Measurements from ENCODE around the gene SPACA6. TPM values are rescaled to one million over a fixed set of nuclear protein-coding genes. Genes with fewer than 3 reads are reported as not detected.

SPACA6 gene
- total RNA-seq, 1 experiment from 2014 or later, result 13.3 TPM

- no peak overlapping the region for H3K27ac Mint-ChIP-seq
- DNase-seq (ENCODE audit: low spot score) (no peak), ATAC-seq (no peak)
- no peaks in the 10 kb centered on the region for H3K9me3 Mint-ChIP-seq
- H3K36me3 Mint-ChIP-seq, result peaks cover 14% of the 10 kb centered on the region
- CTCF ChIA-PET, result interaction anchor here (1.2 to 6.1 kb wide), 2 partner anchors 11 to 68 kb away, joined by 3 to 46 read pairs; no protein-coding TSS in a partner anchor
- peaks cover 11% of the 10 kb centered on the region for H3K4me1 Mint-ChIP-seq
- no peak for TF ChIP-seq MYBL2 (CRISPR knock-in tag; IDR thresholded peaks at IDR 0.05)
- H3K4me3 Mint-ChIP-seq, result no peak overlapping the region
- H3K27me3 Mint-ChIP-seq (ENCODE audit: low read depth), result peaks cover 40% of the 10 kb centered on the region
- POLR2A ChIA-PET, result no interaction called here
Observed at GRCh38 chr19:51709575-51709974, 16.4 kb downstream of the SPACA6 start.

- peaks cover 6% of the 10 kb centered on the region for H3K4me1 Mint-ChIP-seq
- H3K9me3 Mint-ChIP-seq, result no peaks in the 10 kb centered on the region
- ChIA-PET POLR2A (no interaction called here), CTCF (interaction anchor here (1.2 to 6.1 kb wide), 2 partner anchors 10 to 68 kb away, joined by 3 to 46 read pairs; no protein-coding TSS in a partner anchor)
- H3K27me3 Mint-ChIP-seq (ENCODE audit: low read depth), result peaks cover 40% of the 10 kb centered on the region
- DNase-seq (ENCODE audit: low spot score) (no peak), ATAC-seq (no peak)
- peaks cover 12% of the 10 kb centered on the region for H3K36me3 Mint-ChIP-seq
- H3K4me3 Mint-ChIP-seq, result no peak overlapping the region
- no peak overlapping the region for H3K27ac Mint-ChIP-seq
- TF ChIP-seq ZSCAN18 (CRISPR knock-in tag; IDR thresholded peaks at IDR 0.05) (no peak), ZNF512 (CRISPR knock-in tag; IDR thresholded peaks at IDR 0.05; ENCODE audit: borderline replicate concordance) (no peak), TEAD1 (CRISPR knock-in tag; IDR thresholded peaks at IDR 0.05) (no peak), KAT7 (CRISPR knock-in tag; IDR thresholded peaks at IDR 0.05; ENCODE audit: borderline replicate concordance) (no peak), IRF2 (CRISPR knock-in tag; IDR thresholded peaks at IDR 0.05; ENCODE audit: borderline replicate concordance, low read depth) (no peak), ATF6 (CRISPR knock-in tag; IDR thresholded peaks at IDR 0.05) (no peak)
Observed at GRCh38 chr19:51710163-51710562, 17.0 kb downstream of the SPACA6 start.

- Mint-ChIP-seq H3K4me3 (no peak overlapping the region), H3K4me1 (peaks cover 3% of the 10 kb centered on the region), H3K36me3 (no peaks in the 10 kb centered on the region), H3K27ac (no peak overlapping the region), H3K27me3 (ENCODE audit: low read depth) (peaks cover 53% of the 10 kb centered on the region), H3K9me3 (no peaks in the 10 kb centered on the region)
- POLR2A ChIA-PET, result no interaction called here
- DNase-seq (ENCODE audit: low spot score) (no peak), ATAC-seq (no peak)
- CTCF ChIA-PET, result interaction anchor here (1.0 to 6.1 kb wide), 3 partner anchors 9 to 66 kb away, joined by 3 to 46 read pairs (median 16); no protein-coding TSS in a partner anchor
- TF ChIP-seq ZNF232 (CRISPR knock-in tag; IDR thresholded peaks at IDR 0.05) (no peak), CDX4 (CRISPR knock-in tag; IDR thresholded peaks at IDR 0.05; ENCODE audit: borderline replicate concordance) (no peak), GTF2I (CRISPR knock-in tag; conservative IDR thresholded peaks at IDR 0.05) (no peak), ZNF281 (CRISPR knock-in tag; IDR thresholded peaks at IDR 0.05) (no peak), AFF4 (CRISPR knock-in tag; IDR thresholded peaks at IDR 0.05; ENCODE audit: borderline replicate concordance) (no peak), NFE2L1 (CRISPR knock-in tag; IDR thresholded peaks at IDR 0.05) (no peak), ZNF425 (CRISPR knock-in tag; conservative IDR thresholded peaks at IDR 0.05) (no peak), NFYB (CRISPR knock-in tag; conservative IDR thresholded peaks at IDR 0.05; ENCODE audit: low read depth) (no peak), SMAD4 (CRISPR knock-in tag; IDR thresholded peaks at IDR 0.05) (no peak)
Observed at GRCh38 chr19:51711702-51712101, 18.6 kb downstream of the SPACA6 start.

Data from WTC11 (cell line).